OCI-LY1 (cell line): ENCODE data around the gene TGM1.

ENCODE experiments used
- H2AFZ ChIP-seq: fragments of 200-600 bp; sonication (generic), shearing (Covaris generic); 2 replicates; pipeline ENCODE4 v1.6.0; 2014; ENCODE audit warnings: antibody characterized with exemption, mild to moderate bottlenecking, low read length
- H3F3A ChIP-seq: fragments of 200-600 bp; sonication (generic), shearing (Covaris generic); 2 replicates; pipeline ENCODE4 v1.6.0; 2014; ENCODE audit warnings: mild to moderate bottlenecking, antibody characterized with exemption, low read length, moderate library complexity; ENCODE audit not compliant: insufficient read depth
- H3K27ac ChIP-seq: fragments of 200-600 bp; sonication (generic); 2 replicates; pipeline ENCODE4 v1.5.1; 2014; ENCODE audit warnings: low read length, mixed run types, mild to moderate bottlenecking, low read depth; ENCODE audit not compliant: poor library complexity, severe bottlenecking
- H3K27me3 ChIP-seq: fragments of 200-600 bp; sonication (generic); 2 replicates; pipeline ENCODE4 v1.6.0; 2014; ENCODE audit warnings: antibody characterized with exemption, mild to moderate bottlenecking, low read length, moderate library complexity; ENCODE audit not compliant: insufficient read depth
- H3K36me3 ChIP-seq: fragments of 200-600 bp; sonication (generic); 2 replicates; pipeline ENCODE4 v1.6.1; 2014; ENCODE audit warnings: mild to moderate bottlenecking, antibody characterized with exemption, low read length, moderate library complexity, mixed read lengths; ENCODE audit not compliant: insufficient read depth
- H3K4me1 ChIP-seq: fragments of 200-600 bp; sonication (generic); 2 replicates; pipeline ENCODE4 v1.5.1; 2014; ENCODE audit warnings: mild to moderate bottlenecking, low read length, moderate library complexity; ENCODE audit not compliant: insufficient read depth, severe bottlenecking
- H3K4me2 ChIP-seq: fragments of 200-600 bp; sonication (generic), shearing (Covaris generic); 2 replicates; pipeline ENCODE4 v1.6.1; 2014; ENCODE audit warnings: low read length
- H3K4me3 ChIP-seq: fragments of 200-600 bp; sonication (generic); 2 replicates; pipeline ENCODE4 v1.5.1; 2014; ENCODE audit warnings: low read length, low read depth, mild to moderate bottlenecking, mixed read lengths; ENCODE audit not compliant: poor library complexity, severe bottlenecking
- H3K79me2 ChIP-seq: fragments of 200-600 bp; shearing (Covaris generic); 2 replicates; pipeline ENCODE4 v1.6.1; 2016; ENCODE audit warnings: mixed run types, low read length, mixed read lengths; ENCODE audit not compliant: insufficient read depth
- H3K9ac ChIP-seq: fragments of 200-600 bp; sonication (generic), shearing (Covaris generic); 2 replicates; pipeline ENCODE4 v1.6.1; 2014; ENCODE audit warnings: mild to moderate bottlenecking, low read length, mixed read lengths
- H3K9me2 ChIP-seq: fragments of 200-600 bp; sonication (generic), shearing (Covaris generic); 2 replicates; pipeline ENCODE4 v1.6.1; 2014; ENCODE audit warnings: low read depth, mild to moderate bottlenecking, low read length, mixed read lengths
- H3K9me3 ChIP-seq: fragments of 200-600 bp; shearing (Covaris generic); 2 replicates; pipeline ENCODE4 v1.6.1; 2014; ENCODE audit warnings: low read length, mixed read lengths
- H4K20me1 ChIP-seq: fragments of 200-600 bp; sonication (generic), shearing (Covaris generic); 2 replicates; pipeline ENCODE4 v1.6.0; 2016; ENCODE audit warnings: mild to moderate bottlenecking, low read length; ENCODE audit not compliant: insufficient read depth
- CTCF ChIP-seq: fragments of 200-600 bp; sonication (generic), shearing (Covaris generic); IDR thresholded peaks from 2 replicates; pipeline ENCODE4 v1.5.1; 2017; ENCODE audit warnings: mild to moderate bottlenecking, antibody characterized with exemption, low read length, moderate library complexity, mixed read lengths
- EZH2 ChIP-seq: fragments of 200-600 bp; sonication (generic), shearing (Covaris generic); IDR thresholded peaks from 2 replicates; pipeline ENCODE4 v1.8.0; 2017; ENCODE audit warnings: borderline replicate concordance, mixed run types, mild to moderate bottlenecking, antibody characterized with exemption, low read length, moderate library complexity, mixed read lengths

TGM1 gene

GRCh38 chr14:24259282-24260025 is 3.5 kb downstream of the TGM1 start:
- H4K20me1 ChIP-seq: no peaks in the 10 kb centered on the region
- H3K27me3 ChIP-seq: no peaks in the 10 kb centered on the region
- H3K9me2 ChIP-seq: no peaks in the 10 kb centered on the region
- H3K9ac ChIP-seq: no peak overlapping the region
- no peak overlapping the region for H2AFZ ChIP-seq
- H3K4me2 ChIP-seq: no peak overlapping the region
- no peaks in the 10 kb centered on the region for H3K79me2 ChIP-seq
- TF ChIP-seq CTCF: no peak
- TF ChIP-seq EZH2: no peak
- no peak overlapping the region for H3K27ac ChIP-seq
- H3K4me1 ChIP-seq: no peaks in the 10 kb centered on the region
- no peaks in the 10 kb centered on the region for H3F3A ChIP-seq
- H3K9me3 ChIP-seq: no peaks in the 10 kb centered on the region
- no peak overlapping the region for H3K4me3 ChIP-seq
- H3K36me3 ChIP-seq: no peaks in the 10 kb centered on the region

- Histone ChIP-seq H3K4me3 (no peak overlapping the region), H2AFZ (no peak overlapping the region), H3K36me3 (no peaks in the 10 kb centered on the region), H3K27me3 (no peaks in the 10 kb centered on the region), H4K20me1 (no peaks in the 10 kb centered on the region), H3K9ac (no peak overlapping the region), H3K4me1 (no peaks in the 10 kb centered on the region), H3F3A (no peaks in the 10 kb centered on the region), H3K9me2 (no peaks in the 10 kb centered on the region), H3K79me2 (no peaks in the 10 kb centered on the region), H3K9me3 (no peaks in the 10 kb centered on the region), H3K27ac (no peak overlapping the region), H3K4me2 (no peak overlapping the region)
- TF ChIP-seq EZH2 (no peak), CTCF (no peak)
Observed at GRCh38 chr14:24258548-24259265, 4.3 kb downstream of the TGM1 start.

- H3K9me2 ChIP-seq: no peaks in the 10 kb centered on the region
- H3K9me3 ChIP-seq: no peaks in the 10 kb centered on the region
- TF ChIP-seq CTCF (no peak), EZH2 (no peak)
- H2AFZ ChIP-seq: no peak overlapping the region
- no peaks in the 10 kb centered on the region for H3K36me3 ChIP-seq
- no peaks in the 10 kb centered on the region for H3K27me3 ChIP-seq
- no peak overlapping the region for H3K9ac ChIP-seq
- no peaks in the 10 kb centered on the region for H4K20me1 ChIP-seq
- H3K4me3 ChIP-seq: no peak overlapping the region
- H3K27ac ChIP-seq: no peak overlapping the region
- no peaks in the 10 kb centered on the region for H3K79me2 ChIP-seq
- no peaks in the 10 kb centered on the region for H3K4me1 ChIP-seq
- no peak overlapping the region for H3K4me2 ChIP-seq
- no peaks in the 10 kb centered on the region for H3F3A ChIP-seq
Observed at GRCh38 chr14:24258119-24258518, 4.9 kb downstream of the TGM1 start.
